T-helper 9 cell (primary cell): ENCODE data around the gene RBM17.
A peak's percentile ranks its signal among the peaks of the same experiment; 100 is the strongest.
"Not testable (repeated sequence)": the region's sequence is repeated elsewhere in the genome, so short reads cannot be mapped to it uniquely, and the experiment has no call there.

ENCODE experiments used
- DNase-seq: peaks from one replicate; pipeline ENCODE4 v3.0.0-alpha.2; 2020

RBM17 gene

GRCh38 chr10:6163364-6164270 is 74.8 kb downstream of the RBM17 start:
- DNase-seq, result peak; percentile 92

DNA sequence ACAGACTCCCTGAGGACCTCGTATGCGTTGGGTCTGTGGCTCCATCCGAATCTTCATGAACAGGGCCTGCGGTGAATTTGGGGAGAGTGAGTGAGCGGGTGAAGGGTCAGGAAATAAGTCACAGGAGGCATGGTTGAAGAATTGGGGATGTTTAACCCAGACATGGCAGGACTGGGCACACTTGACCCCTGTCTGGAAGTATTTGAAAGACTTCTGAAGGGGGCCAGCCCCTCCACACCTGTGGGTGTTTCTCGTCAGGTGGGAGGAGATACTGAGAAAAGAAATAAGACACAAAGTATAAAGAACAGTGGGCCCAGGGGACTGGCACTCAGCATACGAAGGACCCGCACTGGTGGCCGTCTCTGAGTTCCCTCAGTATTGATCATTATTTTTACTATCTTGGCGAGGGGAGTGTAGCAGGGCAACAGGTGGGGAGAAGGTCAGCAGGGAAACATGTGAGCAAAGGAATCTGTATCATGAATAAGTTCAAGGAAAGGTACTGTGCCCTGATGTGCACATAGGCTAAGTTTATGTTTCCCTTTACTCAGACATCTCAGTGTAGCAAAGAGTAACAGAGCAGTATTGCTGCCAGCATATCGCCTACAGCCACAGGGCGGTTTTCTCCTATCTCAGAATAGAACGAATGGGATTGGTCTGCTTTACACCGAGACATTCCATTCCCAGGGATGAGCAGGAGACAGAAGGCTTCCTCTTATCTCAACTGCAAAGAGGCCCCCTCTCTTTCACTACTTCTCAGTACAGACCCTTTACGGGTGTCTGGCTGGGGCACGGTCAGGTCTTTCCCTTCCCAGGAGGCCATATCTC is 75.6 kb downstream of the RBM17 start:
- DNase-seq, result no peak

- no peak for DNase-seq
Observed at GRCh38 chr10:6165221-6165725, 76.4 kb downstream of the RBM17 start.

GRCh38 chr10:6165933-6166332 is 77.1 kb downstream of the RBM17 start:
- not testable (repeated sequence) for DNase-seq
